HG03469 (cell line): ENCODE data around the gene LGALS9.

Source experiments
- ATAC-seq: cut with Tn5 transposase; IDR thresholded peaks from one replicate; pipeline ENCODE4 v1.9.1; 2021; ENCODE audit warnings: mild to moderate bottlenecking, moderate library complexity, moderate number of reproducible peaks; ENCODE audit not compliant: unreplicated experiment

The LGALS9 gene

GRCh38 chr17:27602721-27603420 lies 28.1 kb upstream of the LGALS9 start:
- ATAC-seq: no peak

- no peak for ATAC-seq
Measured at GRCh38 chr17:27603421-27603770, 27.6 kb upstream of the LGALS9 start.

GRCh38 chr17:27603880-27604794 lies 26.9 kb upstream of the LGALS9 start:
- no peak for ATAC-seq

- ATAC-seq: no peak
Measured at GRCh38 chr17:27605409-27605808, 25.6 kb upstream of the LGALS9 start.

- no peak for ATAC-seq
Measured at GRCh38 chr17:27607521-27608091, 23.4 kb upstream of the LGALS9 start.

- ATAC-seq: no peak
Measured at GRCh38 chr17:27608328-27609230, 22.4 kb upstream of the LGALS9 start.

GRCh38 chr17:27609611-27610303 lies 21.2 kb upstream of the LGALS9 start:
- ATAC-seq: no peak

GRCh38 chr17:27610304-27610677 lies 20.7 kb upstream of the LGALS9 start:
- ATAC-seq: no peak

GRCh38 chr17:27612160-27612770 lies 18.7 kb upstream of the LGALS9 start:
- ATAC-seq: no peak

- no peak for ATAC-seq
Measured at GRCh38 chr17:27613433-27613832, 17.6 kb upstream of the LGALS9 start.

GRCh38 chr17:27615121-27615520 lies 15.9 kb upstream of the LGALS9 start:
- no peak for ATAC-seq

- no peak for ATAC-seq
Measured at GRCh38 chr17:27616414-27616813, 14.6 kb upstream of the LGALS9 start.

- no peak for ATAC-seq
Measured at GRCh38 chr17:27618417-27618816, 12.6 kb upstream of the LGALS9 start.

GRCh38 chr17:27620721-27621120 lies 10.3 kb upstream of the LGALS9 start:
- no peak for ATAC-seq

GRCh38 chr17:27621536-27621935 lies 9.5 kb upstream of the LGALS9 start:
- ATAC-seq: no peak

- no peak for ATAC-seq
Measured at GRCh38 chr17:27621942-27622559, 8.9 kb upstream of the LGALS9 start.

GRCh38 chr17:27622986-27623385 lies 8.0 kb upstream of the LGALS9 start:
- ATAC-seq: no peak

- no peak for ATAC-seq
Measured at GRCh38 chr17:27623614-27624013, 7.4 kb upstream of the LGALS9 start.

- no peak for ATAC-seq
Measured at GRCh38 chr17:27624539-27624938, 6.4 kb upstream of the LGALS9 start.
